Liver (tissue), 9 donors: Measurements from ENCODE around the gene COMP. TPM values are rescaled to one million over a fixed set of nuclear protein-coding genes. Genes with fewer than 3 reads are reported as not detected.

ENCODE experiments used
- DNase-seq: peaks from one replicate; pipeline ENCODE4 v3.0.0-alpha.2; 2017; ENCODE audit warnings: low spot score
- H3K27ac ChIP-seq, 2 donors: one replicate each; pipeline ENCODE4 v1.7.0; 2013; ENCODE audit warnings: inconsistent platforms in 2 of 2, low read length in 2 of 2, control low read depth in 1 of 2, low read depth in 1 of 2, mild to moderate bottlenecking in 1 of 2
- H3K27me3 ChIP-seq, 4 donors: one replicate each; pipeline versions ENCODE4 v1.6.1 to v1.7.0; 2013; ENCODE audit warnings: low read length in 3 of 4, inconsistent platforms in 1 of 4, mild to moderate bottlenecking in 1 of 4, moderate library complexity in 1 of 4; ENCODE audit not compliant: control insufficient read depth in 4 of 4, insufficient read depth in 4 of 4
- H3K36me3 ChIP-seq, 4 donors: one replicate each; pipeline versions ENCODE4 v1.6.1 to v1.7.0; 2013; ENCODE audit warnings: low read length in 3 of 4, mild to moderate bottlenecking in 3 of 4, low read depth in 1 of 4, moderate library complexity in 1 of 4; ENCODE audit not compliant: control insufficient read depth in 4 of 4, insufficient read depth in 3 of 4
- H3K4me1 ChIP-seq, 4 donors: one replicate each; pipeline versions ENCODE4 v1.6.1 to v1.7.0; 2013; ENCODE audit warnings: low read length in 3 of 4, mild to moderate bottlenecking in 3 of 4, moderate library complexity in 1 of 4; ENCODE audit not compliant: control insufficient read depth in 4 of 4, insufficient read depth in 4 of 4
- H3K4me3 ChIP-seq, 3 donors: one replicate each; pipeline versions ENCODE4 v1.6.1 to v1.7.0; 2013; ENCODE audit warnings: low read length in 3 of 3, control low read depth in 1 of 3, low read depth in 1 of 3, mild to moderate bottlenecking in 1 of 3
- H3K9ac ChIP-seq, 2 donors: one replicate each; pipeline ENCODE4 v1.7.0; 2013; ENCODE audit warnings: low read length in 2 of 2, mild to moderate bottlenecking in 2 of 2, moderate library complexity in 2 of 2, control low read depth in 1 of 2, low read depth in 1 of 2
- H3K9me3 ChIP-seq, 4 donors: one replicate each; pipeline versions ENCODE4 v1.6.1 to v1.7.0; 2013; ENCODE audit warnings: low read length in 3 of 4; ENCODE audit not compliant: control insufficient read depth in 4 of 4
- EGR1 ChIP-seq, 2 donors: IDR thresholded peaks; 2 replicates each; pipeline ENCODE4 v1.6.1; 2016 to 2018; ENCODE audit warnings: antibody characterized with exemption in 2 of 2, low read depth in 2 of 2
- FOXA1 ChIP-seq: IDR thresholded peaks from 2 replicates; pipeline ENCODE4 v1.6.1; 2016; ENCODE audit warnings: antibody characterized with exemption
- FOXA2 ChIP-seq: IDR thresholded peaks from 2 replicates; pipeline ENCODE4 v1.6.1; 2016; ENCODE audit warnings: antibody characterized with exemption
- GABPA ChIP-seq, 2 donors: IDR thresholded peaks in 1 of 2; conservative IDR thresholded peaks in 1 of 2; 2 replicates each; pipeline ENCODE4 v1.6.1; 2016; ENCODE audit warnings: antibody characterized with exemption in 2 of 2, mild to moderate bottlenecking in 1 of 2, moderate library complexity in 1 of 2
- HNF4A ChIP-seq, 2 donors: conservative IDR thresholded peaks; 2 replicates each; pipeline ENCODE4 v1.6.1; 2016; ENCODE audit warnings: antibody characterized with exemption in 2 of 2, mild to moderate bottlenecking in 2 of 2
- HNF4G ChIP-seq: IDR thresholded peaks from 2 replicates; pipeline ENCODE4 v1.6.1; 2016; ENCODE audit warnings: antibody characterized with exemption
- JUND ChIP-seq, 2 donors: IDR thresholded peaks; 2 replicates each; pipeline ENCODE4 v1.6.1; 2016; ENCODE audit warnings: antibody characterized with exemption in 2 of 2
- NR2F2 ChIP-seq: IDR thresholded peaks from 2 replicates; pipeline ENCODE4 v1.6.1; 2016; ENCODE audit warnings: antibody characterized with exemption
- RAD21 ChIP-seq, 2 donors: IDR thresholded peaks; 2 replicates each; pipeline ENCODE4 v1.6.1; 2016; ENCODE audit warnings: antibody characterized with exemption in 2 of 2, mild to moderate bottlenecking in 2 of 2
- RXRA ChIP-seq, 2 donors: IDR thresholded peaks; 2 replicates each; pipeline ENCODE4 v1.6.1; 2017 to 2018; ENCODE audit warnings: antibody characterized with exemption in 2 of 2, mild to moderate bottlenecking in 1 of 2
- SP1 ChIP-seq: IDR thresholded peaks from 2 replicates; pipeline ENCODE4 v1.6.1; 2018; ENCODE audit warnings: antibody characterized with exemption, mild to moderate bottlenecking
- TAF1 ChIP-seq: conservative IDR thresholded peaks from 2 replicates; pipeline ENCODE4 v1.6.1; 2016; ENCODE audit warnings: antibody characterized with exemption, mild to moderate bottlenecking
- YY1 ChIP-seq: IDR thresholded peaks from 2 replicates; pipeline ENCODE4 v1.6.1; 2016; ENCODE audit warnings: antibody characterized with exemption, mild to moderate bottlenecking
- WGBS: extraction: QIAGEN DNeasy Blood & Tissue Kit; methylation state at CpG from one replicate; pipeline ENCODE4 v1.1.7; 2013; 5-methylcytosine and 5-hydroxymethylcytosine counted together
- polyA plus RNA-seq, 2 donors: library from polyadenylated mRNA; stranded (reverse) in 1 of 2; unstranded in 1 of 2; fragments of 200-250 nt in 1 of 2; fragments of >200 nt in 1 of 2; fragmentation: Nextera tagmentation in 1 of 2; extraction: Ambion mirVana in 1 of 2; gene quantifications; one replicate each; pipeline versions ENCODE4 v1.2.1 to v1.2.3, GENCODE V29; 2013 to 2015
- total RNA-seq, 2 donors: library from RNA; depleted of rRNA; stranded (reverse); fragments of >200 nt; gene quantifications; one replicate each; pipeline ENCODE4 v1.2.3, GENCODE V29; 2014
- TF ChIP-seq, protein P1 (sequence below): IDR thresholded peaks from 2 replicates; pipeline ENCODE4 v1.6.1; 2016; ENCODE audit warnings: antibody characterized with exemption
- TF ChIP-seq, protein P2 (sequence below): IDR thresholded peaks from 2 replicates; pipeline ENCODE4 v1.6.1; 2016; ENCODE audit warnings: antibody characterized with exemption
- TF ChIP-seq, protein P3 (sequence below): IDR thresholded peaks from 2 replicates; pipeline ENCODE4 v1.6.1; 2016; ENCODE audit warnings: antibody characterized with exemption, mild to moderate bottlenecking
- TF ChIP-seq, protein P4 (sequence below): fragments of 150-350 bp; IDR thresholded peaks from 2 replicates; pipeline ENCODE4 v1.5.1; 2017; ENCODE audit warnings: improper control_type of control experiment, low read depth, low read length; ENCODE audit not compliant: missing input control
- TF ChIP-seq, protein P5 (sequence below): IDR thresholded peaks from 2 replicates; pipeline ENCODE4 v1.6.1; 2016; ENCODE audit warnings: antibody characterized with exemption
- donor health status: healthy.
- donor health status: healthy.
- donor health status: healthy.
- donor health status: healthy.
- donor health status: healthy.

Gene COMP
- total and polyA plus RNA-seq, 4 donors, result 0.03 to 0.17 TPM; not detected in 2

DNA sequence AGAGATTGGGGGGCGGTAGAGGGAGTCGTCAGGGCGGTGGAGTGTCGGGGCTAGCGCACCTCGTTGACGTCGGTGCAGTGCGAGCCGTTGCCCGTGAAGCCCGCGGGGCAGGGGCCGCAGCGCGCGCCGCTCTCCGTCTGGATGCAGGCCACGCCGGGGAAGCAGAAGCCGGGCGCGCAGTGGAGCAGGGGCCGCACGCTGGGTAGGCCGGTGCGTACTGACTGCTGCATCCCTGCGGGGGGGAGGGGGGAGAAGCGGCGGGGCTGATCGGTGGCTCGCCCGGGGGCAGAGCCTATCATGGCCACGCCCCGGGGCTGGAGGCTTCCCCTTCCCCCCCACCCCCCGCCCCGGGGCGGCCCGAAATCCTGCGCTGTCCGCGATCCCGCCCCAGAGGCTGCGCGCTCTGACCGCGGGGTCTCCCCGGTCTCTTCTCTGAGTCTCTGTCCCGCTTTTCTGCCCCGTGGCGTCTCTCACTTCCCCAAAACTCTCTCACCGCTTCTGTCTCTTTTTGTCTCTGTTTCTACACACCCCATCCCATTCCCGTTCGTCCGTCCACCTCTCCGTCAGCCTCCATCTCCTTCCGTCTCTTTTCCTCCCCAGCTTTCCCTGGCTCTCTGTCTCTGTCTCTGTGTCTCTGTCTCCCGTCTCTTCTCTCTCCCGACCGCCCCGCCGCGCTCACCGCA lies 1.1 kb downstream of the COMP start (continued):
- TF ChIP-seq, protein P1, sequence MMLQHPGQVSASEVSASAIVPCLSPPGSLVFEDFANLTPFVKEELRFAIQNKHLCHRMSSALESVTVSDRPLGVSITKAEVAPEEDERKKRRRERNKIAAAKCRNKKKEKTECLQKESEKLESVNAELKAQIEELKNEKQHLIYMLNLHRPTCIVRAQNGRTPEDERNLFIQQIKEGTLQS, result no peak
- no peak for TF ChIP-seq FOXA1
- no peak for TF ChIP-seq RXRA (IDR thresholded peaks at IDR 0.05)
- no peak for TF ChIP-seq FOXA2

DNA sequence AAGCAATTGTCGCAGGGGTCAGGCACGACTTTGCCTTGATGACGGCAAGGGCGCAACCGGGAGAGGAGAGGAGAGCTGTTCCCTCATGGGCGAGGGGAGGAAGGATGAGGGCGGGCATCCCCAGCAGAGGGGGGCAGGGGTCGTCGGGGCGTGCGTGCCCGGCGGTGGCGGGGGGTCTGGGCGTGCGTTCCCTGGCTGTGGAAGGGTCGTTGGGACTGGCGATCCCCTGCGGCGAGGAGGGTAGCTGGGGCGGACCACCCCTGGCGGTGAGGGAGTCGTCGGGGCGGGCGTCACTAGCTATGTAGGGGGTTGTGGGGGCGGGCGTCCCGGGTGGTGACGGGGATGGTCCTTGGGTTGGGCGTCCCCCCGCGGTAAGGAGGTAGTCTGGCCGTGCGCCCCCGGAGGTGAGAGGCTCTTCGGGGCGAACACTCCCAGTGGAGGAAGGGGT lies 1.7 kb downstream of the COMP start:
- no peaks in the 10 kb centered on the region for H3K36me3 ChIP-seq
- DNase-seq, result no peak
- WGBS, result 4% methylated on average over 38 of the region's 38 CpGs
- no peak overlapping the region for H3K27ac ChIP-seq
- no peak overlapping the region for H3K4me3 ChIP-seq
- H3K9me3 ChIP-seq, result no peaks in the 10 kb centered on the region
- H3K27me3 ChIP-seq, result peaks cover 0 to 12% (median 6%) of the 10 kb centered on the region in 4 donors
- TF ChIP-seq, protein P2, sequence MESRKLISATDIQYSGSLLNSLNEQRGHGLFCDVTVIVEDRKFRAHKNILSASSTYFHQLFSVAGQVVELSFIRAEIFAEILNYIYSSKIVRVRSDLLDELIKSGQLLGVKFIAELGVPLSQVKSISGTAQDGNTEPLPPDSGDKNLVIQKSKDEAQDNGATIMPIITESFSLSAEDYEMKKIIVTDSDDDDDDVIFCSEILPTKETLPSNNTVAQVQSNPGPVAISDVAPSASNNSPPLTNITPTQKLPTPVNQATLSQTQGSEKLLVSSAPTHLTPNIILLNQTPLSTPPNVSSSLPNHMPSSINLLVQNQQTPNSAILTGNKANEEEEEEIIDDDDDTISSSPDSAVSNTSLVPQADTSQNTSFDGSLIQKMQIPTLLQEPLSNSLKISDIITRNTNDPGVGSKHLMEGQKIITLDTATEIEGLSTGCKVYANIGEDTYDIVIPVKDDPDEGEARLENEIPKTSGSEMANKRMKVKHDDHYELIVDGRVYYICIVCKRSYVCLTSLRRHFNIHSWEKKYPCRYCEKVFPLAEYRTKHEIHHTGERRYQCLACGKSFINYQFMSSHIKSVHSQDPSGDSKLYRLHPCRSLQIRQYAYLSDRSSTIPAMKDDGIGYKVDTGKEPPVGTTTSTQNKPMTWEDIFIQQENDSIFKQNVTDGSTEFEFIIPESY, result no peak
- TF ChIP-seq, protein P3, sequence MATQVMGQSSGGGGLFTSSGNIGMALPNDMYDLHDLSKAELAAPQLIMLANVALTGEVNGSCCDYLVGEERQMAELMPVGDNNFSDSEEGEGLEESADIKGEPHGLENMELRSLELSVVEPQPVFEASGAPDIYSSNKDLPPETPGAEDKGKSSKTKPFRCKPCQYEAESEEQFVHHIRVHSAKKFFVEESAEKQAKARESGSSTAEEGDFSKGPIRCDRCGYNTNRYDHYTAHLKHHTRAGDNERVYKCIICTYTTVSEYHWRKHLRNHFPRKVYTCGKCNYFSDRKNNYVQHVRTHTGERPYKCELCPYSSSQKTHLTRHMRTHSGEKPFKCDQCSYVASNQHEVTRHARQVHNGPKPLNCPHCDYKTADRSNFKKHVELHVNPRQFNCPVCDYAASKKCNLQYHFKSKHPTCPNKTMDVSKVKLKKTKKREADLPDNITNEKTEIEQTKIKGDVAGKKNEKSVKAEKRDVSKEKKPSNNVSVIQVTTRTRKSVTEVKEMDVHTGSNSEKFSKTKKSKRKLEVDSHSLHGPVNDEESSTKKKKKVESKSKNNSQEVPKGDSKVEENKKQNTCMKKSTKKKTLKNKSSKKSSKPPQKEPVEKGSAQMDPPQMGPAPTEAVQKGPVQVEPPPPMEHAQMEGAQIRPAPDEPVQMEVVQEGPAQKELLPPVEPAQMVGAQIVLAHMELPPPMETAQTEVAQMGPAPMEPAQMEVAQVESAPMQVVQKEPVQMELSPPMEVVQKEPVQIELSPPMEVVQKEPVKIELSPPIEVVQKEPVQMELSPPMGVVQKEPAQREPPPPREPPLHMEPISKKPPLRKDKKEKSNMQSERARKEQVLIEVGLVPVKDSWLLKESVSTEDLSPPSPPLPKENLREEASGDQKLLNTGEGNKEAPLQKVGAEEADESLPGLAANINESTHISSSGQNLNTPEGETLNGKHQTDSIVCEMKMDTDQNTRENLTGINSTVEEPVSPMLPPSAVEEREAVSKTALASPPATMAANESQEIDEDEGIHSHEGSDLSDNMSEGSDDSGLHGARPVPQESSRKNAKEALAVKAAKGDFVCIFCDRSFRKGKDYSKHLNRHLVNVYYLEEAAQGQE, result no peak
- TF ChIP-seq HNF4G (no peak), NR2F2 (no peak), SP1 (no peak), EGR1 (IDR thresholded peaks at IDR 0.05; ENCODE audit: low read depth in 2 of 2) (no peak), RXRA (IDR thresholded peaks at IDR 0.05) (no peak), YY1 (no peak), HNF4A (conservative IDR thresholded peaks at IDR 0.05) (no peak), GABPA (IDR thresholded peaks at IDR 0.05 in 1 of 2, conservative IDR thresholded peaks at IDR 0.05 in 1 of 2) (no peak), RAD21 (IDR thresholded peaks at IDR 0.05) (no peak), TAF1 (no peak), JUND (IDR thresholded peaks at IDR 0.05) (no peak), FOXA2 (no peak), FOXA1 (no peak)
- TF ChIP-seq, protein P1, result no peak
- TF ChIP-seq, protein P4, sequence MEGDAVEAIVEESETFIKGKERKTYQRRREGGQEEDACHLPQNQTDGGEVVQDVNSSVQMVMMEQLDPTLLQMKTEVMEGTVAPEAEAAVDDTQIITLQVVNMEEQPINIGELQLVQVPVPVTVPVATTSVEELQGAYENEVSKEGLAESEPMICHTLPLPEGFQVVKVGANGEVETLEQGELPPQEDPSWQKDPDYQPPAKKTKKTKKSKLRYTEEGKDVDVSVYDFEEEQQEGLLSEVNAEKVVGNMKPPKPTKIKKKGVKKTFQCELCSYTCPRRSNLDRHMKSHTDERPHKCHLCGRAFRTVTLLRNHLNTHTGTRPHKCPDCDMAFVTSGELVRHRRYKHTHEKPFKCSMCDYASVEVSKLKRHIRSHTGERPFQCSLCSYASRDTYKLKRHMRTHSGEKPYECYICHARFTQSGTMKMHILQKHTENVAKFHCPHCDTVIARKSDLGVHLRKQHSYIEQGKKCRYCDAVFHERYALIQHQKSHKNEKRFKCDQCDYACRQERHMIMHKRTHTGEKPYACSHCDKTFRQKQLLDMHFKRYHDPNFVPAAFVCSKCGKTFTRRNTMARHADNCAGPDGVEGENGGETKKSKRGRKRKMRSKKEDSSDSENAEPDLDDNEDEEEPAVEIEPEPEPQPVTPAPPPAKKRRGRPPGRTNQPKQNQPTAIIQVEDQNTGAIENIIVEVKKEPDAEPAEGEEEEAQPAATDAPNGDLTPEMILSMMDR, result no peak
- TF ChIP-seq, protein P5, sequence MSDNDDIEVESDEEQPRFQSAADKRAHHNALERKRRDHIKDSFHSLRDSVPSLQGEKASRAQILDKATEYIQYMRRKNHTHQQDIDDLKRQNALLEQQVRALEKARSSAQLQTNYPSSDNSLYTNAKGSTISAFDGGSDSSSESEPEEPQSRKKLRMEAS, result no peak
- no peak overlapping the region for H3K9ac ChIP-seq
- peaks cover 0 to 21% (median 4%) of the 10 kb centered on the region in 4 donors for H3K4me1 ChIP-seq
